Mesothelial cell of epicardium (in vitro differentiated cells): ENCODE measurements around the gene LUC7L3. TPM values are rescaled to one million over a fixed set of nuclear protein-coding genes. Genes with fewer than 3 reads are reported as not detected.

Experiments used
- DNase-seq, 2 experiments: peaks; one replicate each; pipeline ENCODE4 v3.0.0; 2021; ENCODE audit warnings: low spot score in 2 of 2; ENCODE audit not compliant: unreplicated experiment in 2 of 2
- H3K27ac Mint-ChIP-seq: 2 replicates; pipeline ENCODE4 v1.8.0; 2021; ENCODE audit warnings: mixed read lengths
- H3K27me3 Mint-ChIP-seq: 2 replicates; pipeline ENCODE4 v1.8.0; 2021; ENCODE audit warnings: low read depth, mixed read lengths
- H3K36me3 Mint-ChIP-seq: 2 replicates; pipeline ENCODE4 v1.8.0; 2021; ENCODE audit warnings: mixed read lengths
- H3K4me1 Mint-ChIP-seq: 2 replicates; pipeline ENCODE4 v1.8.0; 2021; ENCODE audit warnings: mixed read lengths
- H3K4me3 Mint-ChIP-seq: 2 replicates; pipeline ENCODE4 v1.8.0; 2021; ENCODE audit warnings: mild to moderate bottlenecking, moderate library complexity, mixed read lengths
- H3K9me3 Mint-ChIP-seq: 2 replicates; pipeline ENCODE4 v1.8.0; 2021; ENCODE audit warnings: mixed read lengths
- total RNA-seq: library from RNA; stranded (reverse); gene quantifications from 3 replicates; pipeline ENCODE4 v1.2.1, GENCODE V29; 2021
- TF ChIP-seq, protein P1 (sequence below): fragments of 200-600 bp; sonication (generic); IDR thresholded peaks from one replicate; pipeline ENCODE4 v1.5.0; 2021; ENCODE audit warnings: antibody characterized with exemption; ENCODE audit not compliant: unreplicated experiment

The LUC7L3 gene
- total RNA-seq, 1 donor from 2014 or later: 261 TPM

DNA sequence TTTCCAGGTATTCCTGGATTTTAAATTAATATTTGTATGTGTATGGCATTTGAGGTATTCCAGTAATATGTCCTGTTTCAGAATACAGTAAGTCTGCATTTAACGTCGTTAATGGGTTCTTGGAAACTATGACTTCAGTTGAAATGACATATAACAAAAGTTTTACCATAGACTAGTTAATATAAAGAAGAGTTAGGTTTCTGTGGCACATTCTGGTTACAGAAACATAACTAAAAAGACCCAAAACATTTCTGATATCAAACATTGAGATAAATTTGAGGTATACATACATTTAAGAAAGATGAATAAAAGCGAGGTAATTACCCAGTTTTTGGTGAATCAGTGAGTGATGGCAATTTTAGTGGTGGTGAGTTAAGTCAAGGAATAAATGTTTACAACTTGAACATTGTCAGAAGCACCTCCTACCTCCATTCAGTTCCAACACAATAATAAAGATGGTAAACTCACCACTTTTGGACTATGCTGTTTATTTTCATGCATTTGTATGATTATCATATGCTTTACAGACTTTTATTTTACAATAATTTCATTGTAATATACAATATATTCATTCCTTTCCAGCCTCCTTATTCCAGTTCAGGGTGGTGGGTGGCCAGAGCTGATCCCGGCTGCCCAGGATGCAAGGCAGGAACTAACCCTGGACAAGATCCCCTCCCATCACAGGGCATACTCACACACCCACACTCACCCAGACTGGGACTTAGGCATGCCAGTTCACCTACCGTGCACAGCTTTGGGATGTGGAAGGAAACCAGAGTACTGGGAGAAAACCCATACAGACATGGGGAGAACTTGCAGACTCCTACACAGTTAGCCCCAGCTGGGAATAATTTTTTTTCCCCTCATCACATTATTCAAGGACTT is 9.7 kb downstream of the LUC7L3 start:
- Mint-ChIP-seq H3K27ac (no peak overlapping the region), H3K27me3 (no peaks in the 10 kb centered on the region), H3K36me3 (no peaks in the 10 kb centered on the region), H3K4me1 (peaks cover 19% of the 10 kb centered on the region), H3K9me3 (no peaks in the 10 kb centered on the region), H3K4me3 (no peak overlapping the region)
- no peak for DNase-seq
- TF ChIP-seq, protein P1, sequence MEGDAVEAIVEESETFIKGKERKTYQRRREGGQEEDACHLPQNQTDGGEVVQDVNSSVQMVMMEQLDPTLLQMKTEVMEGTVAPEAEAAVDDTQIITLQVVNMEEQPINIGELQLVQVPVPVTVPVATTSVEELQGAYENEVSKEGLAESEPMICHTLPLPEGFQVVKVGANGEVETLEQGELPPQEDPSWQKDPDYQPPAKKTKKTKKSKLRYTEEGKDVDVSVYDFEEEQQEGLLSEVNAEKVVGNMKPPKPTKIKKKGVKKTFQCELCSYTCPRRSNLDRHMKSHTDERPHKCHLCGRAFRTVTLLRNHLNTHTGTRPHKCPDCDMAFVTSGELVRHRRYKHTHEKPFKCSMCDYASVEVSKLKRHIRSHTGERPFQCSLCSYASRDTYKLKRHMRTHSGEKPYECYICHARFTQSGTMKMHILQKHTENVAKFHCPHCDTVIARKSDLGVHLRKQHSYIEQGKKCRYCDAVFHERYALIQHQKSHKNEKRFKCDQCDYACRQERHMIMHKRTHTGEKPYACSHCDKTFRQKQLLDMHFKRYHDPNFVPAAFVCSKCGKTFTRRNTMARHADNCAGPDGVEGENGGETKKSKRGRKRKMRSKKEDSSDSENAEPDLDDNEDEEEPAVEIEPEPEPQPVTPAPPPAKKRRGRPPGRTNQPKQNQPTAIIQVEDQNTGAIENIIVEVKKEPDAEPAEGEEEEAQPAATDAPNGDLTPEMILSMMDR: no peak

DNA sequence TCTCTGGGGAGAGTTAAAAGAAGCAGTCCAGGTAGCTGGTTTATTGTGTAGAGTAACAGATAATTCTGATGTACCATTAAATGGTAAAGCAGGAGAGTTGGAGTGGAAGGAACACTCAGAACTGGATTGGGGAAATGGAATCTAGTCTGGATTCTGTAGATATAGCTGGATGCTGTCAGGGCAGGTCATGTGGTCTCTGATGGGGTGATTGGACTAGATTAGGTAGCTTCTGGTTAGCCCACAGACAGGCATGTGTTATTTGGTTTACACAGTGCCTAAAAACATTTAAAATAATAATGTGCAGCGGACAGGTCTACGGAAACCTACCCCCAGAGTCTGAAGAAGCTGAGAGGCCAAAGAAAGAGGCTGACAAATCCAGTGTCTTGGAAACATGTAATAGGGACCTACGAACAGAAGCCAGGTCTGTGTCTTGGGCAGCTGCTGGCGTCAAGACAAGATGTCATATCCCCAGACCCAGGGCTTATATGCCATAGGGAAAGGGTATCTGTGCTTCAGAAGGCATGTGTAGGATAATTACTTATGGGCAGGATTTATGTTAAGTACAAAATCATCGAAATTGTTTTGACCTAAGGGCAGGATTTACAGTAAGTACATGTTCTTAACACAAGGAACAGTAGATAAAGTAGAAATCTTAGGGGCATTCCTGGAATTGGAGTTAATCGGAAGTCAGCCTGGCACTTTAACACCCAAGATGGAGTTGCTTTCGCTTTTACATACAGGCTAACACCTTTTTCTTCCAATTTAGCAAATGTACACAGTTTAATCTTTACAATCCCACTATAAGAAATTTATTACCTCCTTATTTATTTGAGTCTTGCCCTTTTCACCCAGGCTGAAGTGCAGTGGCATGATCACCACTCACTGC is 12.4 kb downstream of the LUC7L3 start:
- DNase-seq: no peak
- peaks cover 1% of the 10 kb centered on the region for H3K36me3 Mint-ChIP-seq
- H3K9me3 Mint-ChIP-seq: no peaks in the 10 kb centered on the region
- TF ChIP-seq, protein P1: no peak
- no peaks in the 10 kb centered on the region for H3K27me3 Mint-ChIP-seq
- peak overlapping the region; percentile 57 for H3K27ac Mint-ChIP-seq
- H3K4me3 Mint-ChIP-seq: no peak overlapping the region
- H3K4me1 Mint-ChIP-seq: peaks cover 17% of the 10 kb centered on the region

DNA sequence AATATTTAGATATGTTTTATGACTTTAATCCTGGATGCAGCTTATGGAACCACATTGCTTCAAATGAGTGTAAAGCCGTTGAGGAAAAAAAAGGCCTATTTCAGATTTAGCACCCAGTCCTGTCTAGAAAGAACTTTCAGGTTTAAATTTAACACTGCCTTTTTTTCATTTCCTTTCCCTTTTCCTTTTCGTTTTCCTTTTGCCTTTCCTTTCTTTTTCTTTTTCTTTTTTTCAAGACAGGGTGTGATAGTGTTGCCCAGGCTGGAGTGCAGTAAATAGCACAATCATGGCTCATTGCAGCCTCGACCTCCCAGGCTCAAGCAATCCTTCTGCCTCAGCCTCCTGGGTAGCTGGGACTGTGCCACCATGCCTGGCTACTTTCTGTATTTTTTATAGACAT is 15.9 kb downstream of the LUC7L3 start:
- Mint-ChIP-seq H3K27ac (no peak overlapping the region), H3K9me3 (no peaks in the 10 kb centered on the region), H3K4me1 (peaks cover 9% of the 10 kb centered on the region), H3K27me3 (no peaks in the 10 kb centered on the region), H3K36me3 (peaks cover 17% of the 10 kb centered on the region), H3K4me3 (no peak overlapping the region)
- TF ChIP-seq, protein P1: no peak
- no peak for DNase-seq

DNA sequence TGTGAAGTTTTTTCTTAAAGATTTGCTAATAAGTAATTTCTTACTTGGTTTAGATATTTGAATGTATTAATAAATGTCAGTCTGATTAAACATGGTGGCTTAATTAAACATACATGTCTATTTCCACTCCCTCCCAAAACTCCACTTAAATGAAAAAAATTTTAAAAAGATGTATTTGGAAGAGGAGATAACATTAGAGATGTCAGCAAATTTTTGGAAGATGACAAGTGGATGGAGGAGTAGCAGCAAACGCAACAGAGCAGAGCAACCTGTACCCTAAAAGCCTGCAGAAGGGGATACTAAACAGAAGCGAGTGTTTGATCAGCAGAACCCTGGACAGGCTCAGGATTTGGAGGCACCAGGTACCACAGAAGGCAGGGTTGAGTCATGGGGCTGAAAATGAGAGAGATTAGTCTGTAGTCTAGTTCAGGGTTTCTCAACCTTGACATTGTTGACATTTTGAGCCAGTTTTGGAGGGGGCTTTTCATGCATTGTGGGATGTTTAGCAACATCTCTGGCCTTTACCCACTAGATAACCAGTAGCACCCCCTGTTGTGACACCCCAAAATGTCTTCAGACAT is 17.8 kb downstream of the LUC7L3 start:
- peaks cover 31% of the 10 kb centered on the region for H3K36me3 Mint-ChIP-seq
- H3K27ac Mint-ChIP-seq: peak overlapping the region; percentile 40
- H3K9me3 Mint-ChIP-seq: no peaks in the 10 kb centered on the region
- TF ChIP-seq, protein P1: no peak
- H3K27me3 Mint-ChIP-seq: no peaks in the 10 kb centered on the region
- no peak overlapping the region for H3K4me3 Mint-ChIP-seq
- no peak for DNase-seq
- no peaks in the 10 kb centered on the region for H3K4me1 Mint-ChIP-seq

DNA sequence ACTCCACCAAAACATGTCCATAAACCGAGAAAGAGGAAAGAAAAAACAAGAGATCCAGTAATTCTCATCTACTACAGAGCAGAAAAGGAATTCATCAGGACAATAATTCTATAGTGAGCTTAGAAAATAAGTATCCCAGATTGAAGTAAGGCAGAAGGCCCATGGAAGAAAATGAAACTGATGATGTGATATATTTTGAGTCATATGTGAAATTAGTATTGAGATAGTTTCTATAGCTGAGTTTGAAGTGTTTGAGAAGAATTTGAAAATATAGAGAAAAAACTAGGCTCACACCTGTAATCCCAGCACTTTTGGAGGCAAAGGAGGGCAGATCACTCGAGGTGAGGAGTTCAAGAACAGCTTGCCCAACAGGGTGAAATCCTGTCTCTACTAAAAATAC is 19.7 kb downstream of the LUC7L3 start:
- Mint-ChIP-seq H3K9me3 (no peaks in the 10 kb centered on the region), H3K36me3 (peaks cover 42% of the 10 kb centered on the region), H3K27ac (no peak overlapping the region), H3K4me3 (no peak overlapping the region), H3K27me3 (no peaks in the 10 kb centered on the region), H3K4me1 (no peaks in the 10 kb centered on the region)
- no peak for DNase-seq
- TF ChIP-seq, protein P1: no peak
